Measurements from ENCODE around the gene ALDH1L1.

- TF ChIP-seq CTCF (IDR thresholded peaks at IDR 0.05) (no peak), POLR2A (IDR thresholded peaks at IDR 0.05) (no peak), EP300 (IDR thresholded peaks at IDR 0.05) (no peak)
These were observed 59.3 kb downstream of the ALDH1L1 start for GRCh38 chr3:126121074-126121473.

All from stomach (tissue), 4 donors.